Neural cell (in vitro differentiated cells): ENCODE measurements around the gene IFNK. TPM values are rescaled to one million over a fixed set of nuclear protein-coding genes. Genes with fewer than 3 reads are reported as not detected.

Source experiments
- H2AFZ ChIP-seq: fragments of 200-600, 300-800 bp; sonication (generic), shearing (Covaris generic); 2 replicates; pipeline ENCODE4 v1.6.0; 2014; ENCODE audit warnings: low read depth, mild to moderate bottlenecking, antibody characterized with exemption, low read length, moderate library complexity
- H3F3A ChIP-seq: fragments of 200-600 bp; shearing (Covaris generic); 2 replicates; pipeline ENCODE4 v1.6.1; 2016; ENCODE audit warnings: mild to moderate bottlenecking, moderate library complexity, mixed read lengths, antibody characterized with exemption, low read length; ENCODE audit not compliant: insufficient read depth, poor library complexity, severe bottlenecking
- H3K27ac ChIP-seq: fragments of 200-600, 300-800 bp; sonication (generic), shearing (Covaris generic); 2 replicates; pipeline ENCODE4 v1.5.1; 2014; ENCODE audit warnings: mild to moderate bottlenecking, low read length, moderate library complexity
- H3K27me3 ChIP-seq: fragments of 300-800, 200-600 bp; sonication (generic), shearing (Covaris generic); 2 replicates; pipeline ENCODE4 v1.6.0; 2014; ENCODE audit warnings: mild to moderate bottlenecking, low read depth, low read length, moderate library complexity; ENCODE audit not compliant: insufficient read depth
- H3K36me3 ChIP-seq: fragments of 300-800, 200-600 bp; sonication (generic), shearing (Covaris generic); 2 replicates; pipeline ENCODE4 v1.5.1; 2014; ENCODE audit warnings: mild to moderate bottlenecking, antibody characterized with exemption, low read length, moderate library complexity; ENCODE audit not compliant: insufficient read depth
- H3K4me2 ChIP-seq: fragments of 300-800, 200-600 bp; sonication (generic), shearing (Covaris generic); 2 replicates; pipeline ENCODE4 v1.6.0; 2014; ENCODE audit warnings: mild to moderate bottlenecking, low read length
- H3K4me3 ChIP-seq: fragments of 300-800, 200-600 bp; sonication (generic), shearing (Covaris generic); 2 replicates; pipeline ENCODE4 v1.5.1; 2014; ENCODE audit warnings: mild to moderate bottlenecking, low read length, moderate library complexity
- H3K79me2 ChIP-seq: fragments of 200-600 bp; shearing (Covaris generic); replicated peaks from 2 replicates; pipeline ENCODE4 v1.6.0; 2014; ENCODE audit warnings: mild to moderate bottlenecking, low read length, moderate library complexity; ENCODE audit not compliant: insufficient read depth
- H3K9ac ChIP-seq: fragments of 300-800, 200-600 bp; sonication (generic), shearing (Covaris generic); 2 replicates; pipeline ENCODE4 v1.6.1; 2016; ENCODE audit warnings: mild to moderate bottlenecking, low read length, mixed read lengths
- H3K9me2 ChIP-seq: fragments of 200-600 bp; shearing (Covaris generic); 2 replicates; pipeline ENCODE4 v1.6.1; 2016; ENCODE audit warnings: mild to moderate bottlenecking, low read length, mixed read lengths; ENCODE audit not compliant: insufficient read depth
- H3K9me3 ChIP-seq: fragments of 200-600, 300-800 bp; sonication (generic), shearing (Covaris generic); 2 replicates; pipeline ENCODE4 v1.6.1; 2016; ENCODE audit warnings: mild to moderate bottlenecking, mixed run types, low read length, moderate library complexity, mixed read lengths
- H4K20me1 ChIP-seq: fragments of 200-600 bp; shearing (Covaris generic); 2 replicates; pipeline ENCODE4 v1.6.1; 2016; ENCODE audit warnings: mild to moderate bottlenecking, mixed run types; ENCODE audit not compliant: insufficient read depth
- EP300 ChIP-seq: fragments of 450-650 bp; conservative IDR thresholded peaks from 2 replicates; pipeline ENCODE4 v1.6.1; 2014; ENCODE audit warnings: antibody characterized with exemption, mild to moderate bottlenecking, moderate library complexity; ENCODE audit not compliant: poor library complexity, severe bottlenecking
- EZH2 ChIP-seq: fragments of 200-600, 300-800 bp; shearing (Covaris generic), sonication (generic); IDR thresholded peaks from 2 replicates; pipeline ENCODE4 v1.6.1; 2014; ENCODE audit warnings: antibody characterized with exemption, low read length, borderline replicate concordance, mild to moderate bottlenecking; ENCODE audit not compliant: insufficient read depth, poor library complexity, severe bottlenecking
- MXI1 ChIP-seq: fragments of 450-650 bp; conservative IDR thresholded peaks from 2 replicates; pipeline ENCODE4 v1.6.1; 2014; ENCODE audit warnings: antibody characterized with exemption, mild to moderate bottlenecking; ENCODE audit not compliant: poor library complexity, severe bottlenecking
- POLR2AphosphoS5 ChIP-seq: IDR thresholded peaks from 2 replicates; pipeline ENCODE4 v1.6.1; 2012
- RAD21 ChIP-seq: fragments of 450-650 bp; conservative IDR thresholded peaks from 2 replicates; pipeline ENCODE4 v1.6.1; 2014; ENCODE audit warnings: antibody characterized with exemption, mild to moderate bottlenecking, moderate library complexity
- SMC3 ChIP-seq: fragments of 450-650 bp; conservative IDR thresholded peaks from 2 replicates; pipeline ENCODE4 v1.6.1; 2014; ENCODE audit warnings: antibody characterized with exemption, mild to moderate bottlenecking, moderate library complexity; ENCODE audit not compliant: poor library complexity
- TAF1 ChIP-seq: IDR thresholded peaks from 2 replicates; pipeline ENCODE4 v1.6.1; 2012; ENCODE audit warnings: low read depth
- polyA plus RNA-seq: library from polyadenylated mRNA; depleted of rRNA; stranded (reverse); fragments of >200 nt; gene quantifications from 2 replicates; pipeline ENCODE4 v1.2.3, GENCODE V29; 2014
- TF ChIP-seq, protein P1 (sequence below): IDR thresholded peaks from 2 replicates; pipeline ENCODE4 v1.6.1; 2012; ENCODE audit warnings: borderline replicate concordance
- TF ChIP-seq, protein P2 (sequence below): fragments of 450-650 bp; IDR thresholded peaks from 2 replicates; pipeline ENCODE4 v1.5.1; 2014; ENCODE audit warnings: antibody characterized with exemption, mild to moderate bottlenecking, moderate library complexity; ENCODE audit not compliant: poor library complexity, severe bottlenecking

Gene IFNK
- polyA plus RNA-seq, 1 donor from 2014 or later, result not detected

DNA sequence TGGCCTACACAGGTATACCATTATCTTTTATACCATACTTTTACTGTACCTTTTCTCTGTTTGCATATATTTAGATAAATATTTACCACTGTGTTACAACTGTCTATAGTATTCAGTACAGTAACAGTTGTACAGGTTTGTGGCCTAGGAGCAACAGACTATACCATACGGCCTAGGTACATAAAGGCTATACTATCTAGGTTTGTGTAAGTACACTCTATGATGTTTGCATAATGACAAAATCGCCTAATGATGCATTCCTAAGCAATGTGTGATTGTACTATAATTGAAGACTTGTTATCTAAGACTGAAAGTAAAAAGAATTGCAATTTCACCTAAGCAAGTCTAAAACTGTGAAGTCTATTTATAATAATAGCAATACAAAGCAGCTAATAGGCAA lies 45.3 kb downstream of the IFNK start:
- TF ChIP-seq TAF1 (no peak), MXI1 (no peak), RAD21 (no peak), POLR2AphosphoS5 (no peak), EP300 (no peak), SMC3 (no peak), EZH2 (no peak)
- TF ChIP-seq, protein P1, sequence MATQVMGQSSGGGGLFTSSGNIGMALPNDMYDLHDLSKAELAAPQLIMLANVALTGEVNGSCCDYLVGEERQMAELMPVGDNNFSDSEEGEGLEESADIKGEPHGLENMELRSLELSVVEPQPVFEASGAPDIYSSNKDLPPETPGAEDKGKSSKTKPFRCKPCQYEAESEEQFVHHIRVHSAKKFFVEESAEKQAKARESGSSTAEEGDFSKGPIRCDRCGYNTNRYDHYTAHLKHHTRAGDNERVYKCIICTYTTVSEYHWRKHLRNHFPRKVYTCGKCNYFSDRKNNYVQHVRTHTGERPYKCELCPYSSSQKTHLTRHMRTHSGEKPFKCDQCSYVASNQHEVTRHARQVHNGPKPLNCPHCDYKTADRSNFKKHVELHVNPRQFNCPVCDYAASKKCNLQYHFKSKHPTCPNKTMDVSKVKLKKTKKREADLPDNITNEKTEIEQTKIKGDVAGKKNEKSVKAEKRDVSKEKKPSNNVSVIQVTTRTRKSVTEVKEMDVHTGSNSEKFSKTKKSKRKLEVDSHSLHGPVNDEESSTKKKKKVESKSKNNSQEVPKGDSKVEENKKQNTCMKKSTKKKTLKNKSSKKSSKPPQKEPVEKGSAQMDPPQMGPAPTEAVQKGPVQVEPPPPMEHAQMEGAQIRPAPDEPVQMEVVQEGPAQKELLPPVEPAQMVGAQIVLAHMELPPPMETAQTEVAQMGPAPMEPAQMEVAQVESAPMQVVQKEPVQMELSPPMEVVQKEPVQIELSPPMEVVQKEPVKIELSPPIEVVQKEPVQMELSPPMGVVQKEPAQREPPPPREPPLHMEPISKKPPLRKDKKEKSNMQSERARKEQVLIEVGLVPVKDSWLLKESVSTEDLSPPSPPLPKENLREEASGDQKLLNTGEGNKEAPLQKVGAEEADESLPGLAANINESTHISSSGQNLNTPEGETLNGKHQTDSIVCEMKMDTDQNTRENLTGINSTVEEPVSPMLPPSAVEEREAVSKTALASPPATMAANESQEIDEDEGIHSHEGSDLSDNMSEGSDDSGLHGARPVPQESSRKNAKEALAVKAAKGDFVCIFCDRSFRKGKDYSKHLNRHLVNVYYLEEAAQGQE, result no peak
- TF ChIP-seq, protein P2, sequence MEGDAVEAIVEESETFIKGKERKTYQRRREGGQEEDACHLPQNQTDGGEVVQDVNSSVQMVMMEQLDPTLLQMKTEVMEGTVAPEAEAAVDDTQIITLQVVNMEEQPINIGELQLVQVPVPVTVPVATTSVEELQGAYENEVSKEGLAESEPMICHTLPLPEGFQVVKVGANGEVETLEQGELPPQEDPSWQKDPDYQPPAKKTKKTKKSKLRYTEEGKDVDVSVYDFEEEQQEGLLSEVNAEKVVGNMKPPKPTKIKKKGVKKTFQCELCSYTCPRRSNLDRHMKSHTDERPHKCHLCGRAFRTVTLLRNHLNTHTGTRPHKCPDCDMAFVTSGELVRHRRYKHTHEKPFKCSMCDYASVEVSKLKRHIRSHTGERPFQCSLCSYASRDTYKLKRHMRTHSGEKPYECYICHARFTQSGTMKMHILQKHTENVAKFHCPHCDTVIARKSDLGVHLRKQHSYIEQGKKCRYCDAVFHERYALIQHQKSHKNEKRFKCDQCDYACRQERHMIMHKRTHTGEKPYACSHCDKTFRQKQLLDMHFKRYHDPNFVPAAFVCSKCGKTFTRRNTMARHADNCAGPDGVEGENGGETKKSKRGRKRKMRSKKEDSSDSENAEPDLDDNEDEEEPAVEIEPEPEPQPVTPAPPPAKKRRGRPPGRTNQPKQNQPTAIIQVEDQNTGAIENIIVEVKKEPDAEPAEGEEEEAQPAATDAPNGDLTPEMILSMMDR, result no peak
- no peaks in the 10 kb centered on the region for H4K20me1 ChIP-seq
- no peaks in the 10 kb centered on the region for H3K27me3 ChIP-seq
- peak overlapping the region; percentile 5 for H3K4me3 ChIP-seq
- H3K36me3 ChIP-seq, result no peaks in the 10 kb centered on the region
- H3K27ac ChIP-seq, result no peak overlapping the region
- H3F3A ChIP-seq, result peaks cover 17% of the 10 kb centered on the region
- no peaks in the 10 kb centered on the region for H3K9me3 ChIP-seq
- H2AFZ ChIP-seq, result no peak overlapping the region
- H3K9ac ChIP-seq, result no peak overlapping the region
- H3K4me2 ChIP-seq, result no peak overlapping the region
- H3K9me2 ChIP-seq, result no peaks in the 10 kb centered on the region
- peaks cover 35% of the 10 kb centered on the region for H3K79me2 ChIP-seq

DNA sequence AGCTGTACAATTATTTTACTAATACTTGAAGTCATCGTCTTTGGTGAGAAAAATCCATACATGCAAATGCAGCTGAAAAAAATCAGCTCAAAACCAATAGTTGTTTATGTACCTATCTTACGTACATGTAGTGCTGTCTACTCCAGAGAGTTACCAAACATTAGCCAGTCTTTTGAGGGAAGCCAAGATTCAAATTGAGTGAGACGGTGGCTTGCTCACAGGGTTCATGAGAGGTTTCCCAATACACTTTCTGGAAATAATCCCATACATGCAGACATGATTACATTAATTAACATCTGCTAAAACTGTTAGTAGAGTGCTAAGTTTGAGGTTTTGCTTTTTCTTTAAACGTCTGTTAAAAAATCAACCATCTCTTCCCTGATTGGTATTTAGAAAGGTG lies 46.9 kb downstream of the IFNK start:
- H3K4me2 ChIP-seq, result no peak overlapping the region
- H3K9me3 ChIP-seq, result no peaks in the 10 kb centered on the region
- H2AFZ ChIP-seq, result no peak overlapping the region
- peaks cover 18% of the 10 kb centered on the region for H3F3A ChIP-seq
- no peaks in the 10 kb centered on the region for H4K20me1 ChIP-seq
- peak overlapping the region; percentile 89 for H3K4me3 ChIP-seq
- no peaks in the 10 kb centered on the region for H3K27me3 ChIP-seq
- H3K27ac ChIP-seq, result no peak overlapping the region
- H3K9ac ChIP-seq, result no peak overlapping the region
- H3K36me3 ChIP-seq, result no peaks in the 10 kb centered on the region
- H3K79me2 ChIP-seq, result peaks cover 35% of the 10 kb centered on the region
- TF ChIP-seq RAD21 (no peak), TAF1 (no peak), MXI1 (no peak), SMC3 (no peak), POLR2AphosphoS5 (no peak), EP300 (no peak), EZH2 (no peak)
- TF ChIP-seq, protein P2, result no peak
- TF ChIP-seq, protein P1, result no peak
- H3K9me2 ChIP-seq, result no peaks in the 10 kb centered on the region
